Left ventricle myocardium inferior (tissue), 1 donor: ENCODE data around the gene PTPRG. TPM values are rescaled to one million over a fixed set of nuclear protein-coding genes. Genes with fewer than 3 reads are reported as not detected.
A peak's percentile ranks its signal among the peaks of the same experiment; 100 is the strongest.

ENCODE experiments used
- DNase-seq: peaks from one replicate; pipeline ENCODE4 v3.0.0-alpha.2; 2020
- H3K27ac ChIP-seq: fragments of 200-600 bp; replicated peaks from 2 replicates; pipeline ENCODE4 v1.8.0; 2021
- H3K27me3 ChIP-seq: fragments of 200-600 bp; 2 replicates; pipeline ENCODE4 v1.8.0; 2021; ENCODE audit warnings: low read depth
- H3K36me3 ChIP-seq: fragments of 200-600 bp; 2 replicates; pipeline ENCODE4 v1.8.0; 2021
- H3K4me1 ChIP-seq: fragments of 200-600 bp; 2 replicates; pipeline ENCODE4 v1.8.0; 2021
- H3K4me3 ChIP-seq: fragments of 200-600 bp; 2 replicates; pipeline ENCODE4 v1.8.0; 2021; ENCODE audit warnings: mild to moderate bottlenecking, moderate library complexity
- H3K9me3 ChIP-seq: fragments of 200-600 bp; replicated peaks from 2 replicates; pipeline ENCODE4 v1.8.0; 2021
- CTCF ChIP-seq: fragments of 200-600 bp; IDR thresholded peaks from 2 replicates; pipeline ENCODE4 v1.8.0; 2021; ENCODE audit warnings: antibody characterized with exemption, mild to moderate bottlenecking, borderline replicate concordance
- intact Hi-C: fragments of 100-400 bp; cut with micrococcal nuclease; formaldehyde crosslinking; loops from one replicate; pipeline ENCODE4 v1.11.0; 2022
- total RNA-seq: library from RNA; stranded (reverse); fragmentation: NEBNext Ultra II Directional; extraction: Animal tissue kit (Norgen Biotek cat#: 25700); gene quantifications from one replicate; pipeline ENCODE4 v1.2.1, GENCODE V29; 2021
- donor health status: DM: no; HTN: yes; CAD: no; lungs with severe emphysema.

PTPRG gene
- total RNA-seq, 1 donor from 2014 or later: 29.6 TPM

- Histone ChIP-seq H3K27me3 (no peaks in the 10 kb centered on the region), H3K4me3 (no peak overlapping the region), H3K27ac (peak overlapping the region; percentile 0), H3K9me3 (no peaks in the 10 kb centered on the region), H3K36me3 (no peaks in the 10 kb centered on the region), H3K4me1 (peaks cover 49% of the 10 kb centered on the region)
- no peak for DNase-seq
- intact Hi-C loops: no loop called here
- no peak for TF ChIP-seq CTCF
Observed at GRCh38 chr3:61617041-61617440, 55.7 kb downstream of the PTPRG start.

DNA sequence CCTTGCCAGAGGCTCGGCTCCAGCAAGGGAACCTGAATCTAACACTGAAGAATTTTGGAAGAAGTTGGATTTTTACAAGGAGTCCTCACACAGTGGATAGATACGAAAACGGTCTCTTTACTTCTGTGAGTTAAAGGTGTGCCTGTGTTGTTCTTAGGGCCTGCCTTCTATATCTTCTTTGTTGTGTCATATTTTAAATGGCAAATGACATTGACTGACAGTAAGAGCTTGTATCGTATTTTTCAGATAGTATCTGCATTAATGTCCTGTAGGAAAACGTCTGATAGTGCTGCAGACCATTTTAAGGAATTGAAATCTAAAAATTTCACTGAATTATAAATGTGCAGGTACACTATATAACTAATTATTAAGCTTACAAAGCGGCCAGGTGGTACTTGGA lies 56.3 kb downstream of the PTPRG start:
- Histone ChIP-seq H3K27me3 (no peaks in the 10 kb centered on the region), H3K4me1 (peaks cover 44% of the 10 kb centered on the region), H3K9me3 (no peaks in the 10 kb centered on the region), H3K36me3 (no peaks in the 10 kb centered on the region), H3K4me3 (no peak overlapping the region), H3K27ac (peak overlapping the region; percentile 0)
- no peak for DNase-seq
- no peak for TF ChIP-seq CTCF
- intact Hi-C loops: no loop called here

GRCh38 chr3:61618231-61618630 lies 56.9 kb downstream of the PTPRG start:
- Histone ChIP-seq H3K4me1 (peaks cover 46% of the 10 kb centered on the region), H3K36me3 (no peaks in the 10 kb centered on the region), H3K4me3 (no peak overlapping the region), H3K27me3 (no peaks in the 10 kb centered on the region), H3K27ac (no peak overlapping the region), H3K9me3 (no peaks in the 10 kb centered on the region)
- DNase-seq: no peak
- no peak for TF ChIP-seq CTCF
- intact Hi-C loops: no loop called here

DNA sequence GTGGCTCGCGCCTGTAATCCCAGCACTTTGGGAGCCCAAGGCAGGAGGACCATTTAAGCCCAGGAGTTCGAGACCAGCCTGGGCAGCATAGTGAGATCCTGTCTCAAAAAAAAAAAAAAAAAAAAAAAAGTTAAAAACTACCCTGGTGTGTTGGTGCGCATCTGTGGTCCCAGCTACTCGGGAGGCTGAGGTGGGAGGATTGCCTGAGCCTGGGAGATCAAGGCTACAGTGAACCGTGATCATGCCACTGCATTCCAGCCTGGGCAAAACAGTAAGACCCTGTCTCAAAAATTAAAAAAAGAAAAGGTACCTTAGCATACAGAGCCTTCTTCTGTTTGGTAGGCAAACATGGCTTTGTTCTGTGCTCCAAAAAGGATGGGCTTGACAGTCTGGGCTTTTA lies 57.5 kb downstream of the PTPRG start:
- no peak for TF ChIP-seq CTCF
- DNase-seq: no peak
- H3K9me3 ChIP-seq: no peaks in the 10 kb centered on the region
- H3K4me3 ChIP-seq: no peak overlapping the region
- intact Hi-C loops: no loop called here
- peaks cover 49% of the 10 kb centered on the region for H3K4me1 ChIP-seq
- no peaks in the 10 kb centered on the region for H3K36me3 ChIP-seq
- no peaks in the 10 kb centered on the region for H3K27me3 ChIP-seq
- no peak overlapping the region for H3K27ac ChIP-seq

DNA sequence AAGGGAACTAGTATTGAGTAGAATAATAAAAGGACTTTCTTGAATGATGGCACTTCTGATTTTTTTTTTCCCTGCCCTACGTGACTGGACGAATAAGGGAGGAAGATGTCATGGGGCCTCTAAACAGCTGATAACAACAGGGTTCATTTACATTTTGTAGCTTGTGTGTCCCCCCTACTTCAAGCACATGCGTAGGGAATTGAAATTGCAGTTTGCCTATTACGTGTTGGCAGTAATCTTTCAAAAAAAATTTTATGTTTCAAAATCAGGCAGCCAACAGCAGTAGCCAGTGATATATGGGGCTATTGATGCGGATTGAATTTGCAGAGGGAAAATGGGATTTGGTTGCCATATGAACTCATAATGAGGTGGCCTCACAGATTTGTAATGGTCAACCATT lies 58.7 kb downstream of the PTPRG start:
- Histone ChIP-seq H3K36me3 (no peaks in the 10 kb centered on the region), H3K4me1 (peaks cover 54% of the 10 kb centered on the region), H3K27ac (no peak overlapping the region), H3K4me3 (no peak overlapping the region), H3K9me3 (no peaks in the 10 kb centered on the region), H3K27me3 (no peaks in the 10 kb centered on the region)
- TF ChIP-seq CTCF: no peak
- DNase-seq: no peak
- intact Hi-C loops: no loop called here

- no peak overlapping the region for H3K27ac ChIP-seq
- no peak overlapping the region for H3K4me3 ChIP-seq
- H3K27me3 ChIP-seq: no peaks in the 10 kb centered on the region
- H3K36me3 ChIP-seq: no peaks in the 10 kb centered on the region
- no peaks in the 10 kb centered on the region for H3K9me3 ChIP-seq
- intact Hi-C loops: no loop called here
- H3K4me1 ChIP-seq: peaks cover 60% of the 10 kb centered on the region
- TF ChIP-seq CTCF: no peak
- DNase-seq: no peak
Observed at GRCh38 chr3:61624300-61624699, 62.9 kb downstream of the PTPRG start.
